Bronchial epithelial cell (primary cell): ENCODE results near the gene RPGRIP1L. TPM values are rescaled to one million over a fixed set of nuclear protein-coding genes. Genes with fewer than 3 reads are reported as not detected.

Experiments
- DNase-seq: peaks from one replicate; pipeline ENCODE4 v3.0.0-alpha.2; 2010; ENCODE audit warnings: low read depth
- FAIRE-seq: peaks from 2 replicates; lab custom pipeline; 2011; peaks lifted over from hg19 to GRCh38; lab: Jason Lieb, UNC
- H3K27me3 ChIP-seq: 2 replicates; pipeline ENCODE4 v1.5.1; 2011; ENCODE audit warnings: low read length; ENCODE audit not compliant: control insufficient read depth, insufficient read depth
- H3K36me3 ChIP-seq: 2 replicates; pipeline ENCODE4 v1.5.1; 2011; ENCODE audit warnings: low read length; ENCODE audit not compliant: control insufficient read depth, insufficient read depth
- H3K4me3 ChIP-seq: 2 replicates; pipeline ENCODE4 v1.5.1; 2011; ENCODE audit warnings: mild to moderate bottlenecking, low read depth, low read length, control low read depth
- total RNA-seq: library from RNA; depleted of rRNA; stranded (reverse); fragments of >200 nt; gene quantifications from 2 replicates; pipeline ENCODE4 v1.2.1, GENCODE V29; 2014
- TF ChIP-seq, protein P1 (sequence below): IDR thresholded peaks from 2 replicates; pipeline ENCODE4 v1.5.1; 2011; ENCODE audit warnings: mild to moderate bottlenecking, moderate library complexity, low read length, control low read depth, inconsistent platforms; ENCODE audit not compliant: insufficient read depth, severe bottlenecking

The RPGRIP1L gene
- total RNA-seq, 1 donor from 2014 or later: 2.9 TPM

DNA sequence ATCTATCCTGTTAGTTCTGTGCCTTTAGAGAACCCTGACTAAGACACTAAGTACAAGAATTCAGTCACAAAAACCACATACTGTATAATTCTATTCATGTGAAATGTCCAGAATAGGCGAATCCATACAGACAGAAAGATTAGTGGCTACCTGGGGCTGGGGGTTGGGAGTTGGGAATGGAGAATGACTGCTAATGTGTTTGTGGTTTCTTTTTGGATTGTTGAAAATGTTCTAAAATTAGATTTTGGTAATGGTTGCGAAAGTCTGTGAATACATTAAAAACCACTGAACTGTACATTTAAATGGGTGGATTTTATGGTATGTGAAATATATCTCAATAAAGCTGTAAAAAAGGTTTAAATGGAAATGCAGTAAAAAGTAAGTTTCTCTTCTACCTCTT, 120.3 kb downstream of the RPGRIP1L start:
- no peaks in the 10 kb centered on the region for H3K27me3 ChIP-seq
- DNase-seq (no peak), FAIRE-seq (no peak)
- TF ChIP-seq, protein P1, sequence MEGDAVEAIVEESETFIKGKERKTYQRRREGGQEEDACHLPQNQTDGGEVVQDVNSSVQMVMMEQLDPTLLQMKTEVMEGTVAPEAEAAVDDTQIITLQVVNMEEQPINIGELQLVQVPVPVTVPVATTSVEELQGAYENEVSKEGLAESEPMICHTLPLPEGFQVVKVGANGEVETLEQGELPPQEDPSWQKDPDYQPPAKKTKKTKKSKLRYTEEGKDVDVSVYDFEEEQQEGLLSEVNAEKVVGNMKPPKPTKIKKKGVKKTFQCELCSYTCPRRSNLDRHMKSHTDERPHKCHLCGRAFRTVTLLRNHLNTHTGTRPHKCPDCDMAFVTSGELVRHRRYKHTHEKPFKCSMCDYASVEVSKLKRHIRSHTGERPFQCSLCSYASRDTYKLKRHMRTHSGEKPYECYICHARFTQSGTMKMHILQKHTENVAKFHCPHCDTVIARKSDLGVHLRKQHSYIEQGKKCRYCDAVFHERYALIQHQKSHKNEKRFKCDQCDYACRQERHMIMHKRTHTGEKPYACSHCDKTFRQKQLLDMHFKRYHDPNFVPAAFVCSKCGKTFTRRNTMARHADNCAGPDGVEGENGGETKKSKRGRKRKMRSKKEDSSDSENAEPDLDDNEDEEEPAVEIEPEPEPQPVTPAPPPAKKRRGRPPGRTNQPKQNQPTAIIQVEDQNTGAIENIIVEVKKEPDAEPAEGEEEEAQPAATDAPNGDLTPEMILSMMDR: no peak
- H3K36me3 ChIP-seq: no peaks in the 10 kb centered on the region
- no peak overlapping the region for H3K4me3 ChIP-seq

- Histone ChIP-seq H3K27me3 (no peaks in the 10 kb centered on the region), H3K36me3 (no peaks in the 10 kb centered on the region), H3K4me3 (no peak overlapping the region)
- DNase-seq (no peak), FAIRE-seq (no peak)
- TF ChIP-seq, protein P1: no peak
Measured at GRCh38 chr16:53581784-53582183, 121.9 kb downstream of the RPGRIP1L start.

DNA sequence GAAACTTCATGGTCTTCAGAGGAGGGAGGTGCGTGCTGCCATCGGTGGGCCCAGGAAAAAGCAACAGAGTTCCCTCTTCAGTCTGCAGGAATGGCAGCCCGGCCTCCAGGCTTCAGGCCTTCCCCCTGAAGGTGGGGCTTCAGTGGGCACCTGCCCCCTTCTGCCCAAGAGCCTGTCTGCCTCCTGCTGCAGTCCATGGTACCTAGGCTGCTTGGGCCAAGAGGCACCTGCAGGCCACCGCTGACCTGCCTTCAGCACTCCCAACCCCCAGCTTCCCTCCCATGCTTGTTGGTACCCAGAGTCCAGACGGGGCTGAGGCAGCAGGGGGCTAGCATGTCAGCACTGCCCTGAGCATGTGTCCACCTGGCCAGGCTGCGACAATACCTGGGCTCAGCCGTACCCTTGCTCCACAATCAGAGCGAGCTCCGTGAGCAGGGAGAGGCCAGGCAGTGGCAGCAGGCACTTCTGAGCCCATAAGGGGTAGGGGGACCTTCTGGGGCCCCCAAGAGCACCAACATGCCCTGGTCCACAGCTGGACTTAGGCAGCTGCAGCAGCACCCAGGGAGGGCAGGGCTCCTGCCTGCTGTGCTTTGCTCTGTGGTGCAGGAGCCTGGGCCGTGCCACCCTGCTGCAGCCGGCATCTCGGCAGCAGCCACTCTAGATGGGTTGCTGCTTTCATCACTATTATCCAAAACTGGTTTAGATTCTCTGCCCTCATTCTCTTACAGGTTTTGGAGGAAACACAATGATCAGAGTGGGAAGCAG, 123.4 kb downstream of the RPGRIP1L start:
- DNase-seq (no peak), FAIRE-seq (no peak)
- no peaks in the 10 kb centered on the region for H3K36me3 ChIP-seq
- no peak overlapping the region for H3K4me3 ChIP-seq
- H3K27me3 ChIP-seq: no peaks in the 10 kb centered on the region
- TF ChIP-seq, protein P1: no peak

DNA sequence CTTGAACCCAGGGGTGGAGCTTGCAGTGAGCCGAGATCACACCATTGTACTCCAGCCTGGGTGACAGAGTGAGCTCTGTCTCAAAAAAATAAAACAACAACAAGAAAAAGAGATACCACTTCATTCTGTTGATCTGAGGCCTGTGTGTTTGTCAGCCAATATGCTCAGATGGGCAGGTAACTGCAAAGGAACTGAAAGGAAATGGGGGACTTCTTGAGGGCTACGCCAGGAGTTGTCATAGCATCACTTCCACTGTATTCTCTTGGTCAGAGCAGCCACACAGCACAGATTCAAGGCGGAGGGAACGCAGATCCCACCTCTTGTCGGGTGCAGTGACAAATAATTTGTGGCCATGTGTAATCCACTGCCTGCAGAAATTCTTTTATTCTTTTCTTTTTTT, 126.8 kb downstream of the RPGRIP1L start:
- Histone ChIP-seq H3K4me3 (no peak overlapping the region), H3K36me3 (no peaks in the 10 kb centered on the region), H3K27me3 (no peaks in the 10 kb centered on the region)
- DNase-seq (no peak), FAIRE-seq (no peak)
- TF ChIP-seq, protein P1: no peak

- no peaks in the 10 kb centered on the region for H3K27me3 ChIP-seq
- H3K36me3 ChIP-seq: no peaks in the 10 kb centered on the region
- FAIRE-seq (no peak), DNase-seq (no peak)
- TF ChIP-seq, protein P1: no peak
- H3K4me3 ChIP-seq: no peak overlapping the region
Measured at GRCh38 chr16:53576210-53576609, 127.4 kb downstream of the RPGRIP1L start.

DNA sequence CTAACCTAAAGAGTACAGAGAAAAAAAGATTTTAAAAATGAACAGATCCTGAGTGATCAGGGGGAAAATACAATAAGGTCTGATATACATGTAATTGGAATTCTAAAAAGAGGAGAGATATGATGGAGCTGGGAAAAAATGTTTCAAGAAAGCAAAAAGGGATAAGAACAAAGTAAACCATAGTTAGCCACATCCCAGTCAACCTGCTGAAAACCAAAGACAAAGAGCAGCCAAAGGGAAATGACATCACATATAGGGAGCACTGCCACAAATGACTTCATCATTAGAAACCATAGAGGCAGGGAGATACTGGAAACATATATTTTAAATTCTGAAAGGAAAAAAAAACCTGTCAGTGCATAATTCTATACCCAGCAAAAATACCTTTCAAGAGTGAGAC, 131.9 kb downstream of the RPGRIP1L start:
- FAIRE-seq (no peak), DNase-seq (no peak)
- no peak overlapping the region for H3K4me3 ChIP-seq
- no peaks in the 10 kb centered on the region for H3K27me3 ChIP-seq
- TF ChIP-seq, protein P1: no peak
- no peaks in the 10 kb centered on the region for H3K36me3 ChIP-seq
